ENCODE results near the gene VPS26A. TPM values are rescaled to one million over a fixed set of nuclear protein-coding genes. Genes with fewer than 3 reads are reported as not detected.

Gene VPS26A
- total and polyA plus RNA-seq, 2 experiments from 2014 or later = 57.6 to 58.7 TPM

GRCh38 chr10:69145864-69146263 lies 21.9 kb downstream of the VPS26A start:
- DNase-seq (ENCODE audit: low spot score) = no peak
- 98% methylated on average over 8 of the region's 8 CpGs for WGBS (ENCODE audit: low lambda C conversion rate, missing lambda C conversion rate)
- no peak overlapping the region for H3K4me3 ChIP-seq
- no peaks in the 10 kb centered on the region for H3K9me3 ChIP-seq (ENCODE audit: low read depth)
- peaks cover 89% of the 10 kb centered on the region for H3K79me2 ChIP-seq
- H3K4me1 ChIP-seq (ENCODE audit: insufficient read depth) = no peaks in the 10 kb centered on the region
- no peaks in the 10 kb centered on the region for H3K36me3 ChIP-seq (replicated peaks; ENCODE audit: insufficient read depth, low read depth)
- no peak for TF ChIP-seq EZH2phosphoT487 (IDR thresholded peaks at IDR 0.05; ENCODE audit: low read depth, severe bottlenecking, unreplicated experiment)
- TF ChIP-seq CTCF (IDR thresholded peaks at IDR 0.05; ENCODE audit: poor library complexity) = no peak
- no peak for TF ChIP-seq EZH2 (IDR thresholded peaks at IDR 0.05; ENCODE audit: borderline replicate concordance)
- H3K9me2 ChIP-seq (replicated peaks; ENCODE audit: insufficient read depth) = no peaks in the 10 kb centered on the region
- H4K20me1 ChIP-seq (ENCODE audit: insufficient read depth, poor library complexity, severe bottlenecking) = peaks cover 31% of the 10 kb centered on the region
- H3K27ac ChIP-seq = no peak overlapping the region
- no peaks in the 10 kb centered on the region for H3K27me3 ChIP-seq
- H2AFZ ChIP-seq = no peak overlapping the region
- no peak overlapping the region for H3K4me2 ChIP-seq

DNA sequence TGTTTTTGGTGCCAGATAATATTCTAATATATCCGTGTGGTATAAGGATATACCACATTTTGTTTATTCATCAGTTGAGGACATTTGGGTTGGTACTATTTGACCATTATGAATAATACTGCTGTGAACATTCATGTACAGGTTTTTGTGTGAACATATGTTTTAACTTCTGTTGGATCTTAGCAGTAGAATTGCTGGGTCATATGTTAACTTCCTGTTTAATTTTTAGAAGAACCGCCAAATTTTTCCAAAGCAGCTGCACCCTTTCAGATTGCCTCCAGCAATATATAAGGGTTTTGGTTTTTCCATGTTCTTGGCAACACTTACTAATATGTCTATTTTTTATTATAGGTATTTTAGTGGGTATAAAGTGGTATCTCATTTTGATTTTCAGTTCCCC lies 22.8 kb downstream of the VPS26A start:
- no peaks in the 10 kb centered on the region for H3K9me2 ChIP-seq (replicated peaks; ENCODE audit: insufficient read depth)
- no peaks in the 10 kb centered on the region for H3K9me3 ChIP-seq (ENCODE audit: low read depth)
- peaks cover 31% of the 10 kb centered on the region for H4K20me1 ChIP-seq (ENCODE audit: insufficient read depth, poor library complexity, severe bottlenecking)
- H3K4me3 ChIP-seq = no peak overlapping the region
- WGBS (ENCODE audit: low lambda C conversion rate, missing lambda C conversion rate) = 73% methylated on average over 2 of the region's 2 CpGs
- H3K36me3 ChIP-seq (replicated peaks; ENCODE audit: insufficient read depth, low read depth) = no peaks in the 10 kb centered on the region
- H3K4me1 ChIP-seq (ENCODE audit: insufficient read depth) = no peaks in the 10 kb centered on the region
- no peaks in the 10 kb centered on the region for H3K27me3 ChIP-seq
- H3K79me2 ChIP-seq = peaks cover 87% of the 10 kb centered on the region
- no peak for TF ChIP-seq EZH2 (IDR thresholded peaks at IDR 0.05; ENCODE audit: borderline replicate concordance)
- TF ChIP-seq CTCF (IDR thresholded peaks at IDR 0.05; ENCODE audit: poor library complexity) = no peak
- TF ChIP-seq EZH2phosphoT487 (IDR thresholded peaks at IDR 0.05; ENCODE audit: low read depth, severe bottlenecking, unreplicated experiment) = no peak
- no peak for DNase-seq (ENCODE audit: low spot score)
- H3K4me2 ChIP-seq = no peak overlapping the region
- no peak overlapping the region for H3K27ac ChIP-seq
- H2AFZ ChIP-seq = no peak overlapping the region

DNA sequence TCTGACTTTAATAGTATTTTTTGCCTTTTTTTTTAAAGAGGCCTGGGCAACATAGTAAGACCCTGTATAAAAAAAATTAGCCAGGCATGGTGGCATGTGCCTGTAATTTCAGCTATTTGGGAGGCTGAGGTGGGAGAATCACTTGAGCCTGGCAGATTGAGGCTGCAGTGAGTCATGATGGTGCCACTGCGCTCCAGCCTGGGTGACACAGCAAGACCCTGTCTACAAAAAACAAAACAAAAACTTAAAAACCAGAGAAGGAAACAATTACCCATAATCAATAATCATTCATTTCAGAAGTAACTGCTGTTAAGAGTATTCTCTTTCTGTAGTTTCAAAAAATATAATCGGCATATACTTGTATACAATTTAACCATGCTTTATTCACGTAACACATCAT lies 28.0 kb downstream of the VPS26A start:
- H3K4me2 ChIP-seq = no peak overlapping the region
- DNase-seq (ENCODE audit: low spot score) = no peak
- 99% methylated on average over 3 of the region's 3 CpGs for WGBS (ENCODE audit: low lambda C conversion rate, missing lambda C conversion rate)
- no peak overlapping the region for H3K4me3 ChIP-seq
- no peaks in the 10 kb centered on the region for H3K27me3 ChIP-seq
- no peak for TF ChIP-seq CTCF (IDR thresholded peaks at IDR 0.05; ENCODE audit: poor library complexity)
- no peak for TF ChIP-seq EZH2phosphoT487 (IDR thresholded peaks at IDR 0.05; ENCODE audit: low read depth, severe bottlenecking, unreplicated experiment)
- no peak for TF ChIP-seq EZH2 (IDR thresholded peaks at IDR 0.05; ENCODE audit: borderline replicate concordance)
- H3K4me1 ChIP-seq (ENCODE audit: insufficient read depth) = no peaks in the 10 kb centered on the region
- no peaks in the 10 kb centered on the region for H3K9me2 ChIP-seq (replicated peaks; ENCODE audit: insufficient read depth)
- H3K9me3 ChIP-seq (ENCODE audit: low read depth) = no peaks in the 10 kb centered on the region
- no peaks in the 10 kb centered on the region for H3K36me3 ChIP-seq (replicated peaks; ENCODE audit: insufficient read depth, low read depth)
- no peak overlapping the region for H2AFZ ChIP-seq
- peaks cover 23% of the 10 kb centered on the region for H4K20me1 ChIP-seq (ENCODE audit: insufficient read depth, poor library complexity, severe bottlenecking)
- peaks cover 67% of the 10 kb centered on the region for H3K79me2 ChIP-seq
- H3K27ac ChIP-seq = no peak overlapping the region

GRCh38 chr10:69153227-69153626 lies 29.2 kb downstream of the VPS26A start:
- Histone ChIP-seq H2AFZ (no peak overlapping the region), H3K27me3 (no peaks in the 10 kb centered on the region), H3K36me3 (replicated peaks; ENCODE audit: insufficient read depth, low read depth) (no peaks in the 10 kb centered on the region), H3K4me1 (ENCODE audit: insufficient read depth) (no peaks in the 10 kb centered on the region), H3K4me3 (no peak overlapping the region), H3K9me2 (replicated peaks; ENCODE audit: insufficient read depth) (no peaks in the 10 kb centered on the region), H4K20me1 (ENCODE audit: insufficient read depth, poor library complexity, severe bottlenecking) (peaks cover 19% of the 10 kb centered on the region), H3K27ac (no peak overlapping the region), H3K79me2 (peaks cover 63% of the 10 kb centered on the region), H3K4me2 (no peak overlapping the region), H3K9me3 (ENCODE audit: low read depth) (no peaks in the 10 kb centered on the region)
- TF ChIP-seq EZH2 (IDR thresholded peaks at IDR 0.05; ENCODE audit: borderline replicate concordance) (no peak), CTCF (IDR thresholded peaks at IDR 0.05; ENCODE audit: poor library complexity) (no peak), EZH2phosphoT487 (IDR thresholded peaks at IDR 0.05; ENCODE audit: low read depth, severe bottlenecking, unreplicated experiment) (no peak)
- DNase-seq (ENCODE audit: low spot score) = no peak
- 85% methylated on average over 6 of the region's 6 CpGs for WGBS (ENCODE audit: low lambda C conversion rate, missing lambda C conversion rate)

Measured in hepatocyte (in vitro differentiated cells).